Activated CD8-positive, alpha-beta memory T cell treated with anti-CD3 and anti-CD28 coated beads, Interleukin-2, amount 50 U/mL, for 1 hour (primary cell): Measurements from ENCODE around the gene NRXN3.
"Not testable (repeated sequence)": the region's sequence is repeated elsewhere in the genome, so short reads cannot be mapped to it uniquely, and the experiment has no call there.

ENCODE experiments used
- DNase-seq: peaks from one replicate; pipeline ENCODE4 v3.0.0-alpha.2; 2020; ENCODE audit errors: extremely low read depth

The NRXN3 gene

GRCh38 chr14:78403278-78403815 lies 233.2 kb downstream of the NRXN3 start:
- DNase-seq: no peak

GRCh38 chr14:78405079-78405856 lies 235.1 kb downstream of the NRXN3 start:
- no peak for DNase-seq

- no peak for DNase-seq
Measured at GRCh38 chr14:78412475-78412874, 242.3 kb downstream of the NRXN3 start.

- DNase-seq: no peak
Measured at GRCh38 chr14:78414172-78414571, 244.0 kb downstream of the NRXN3 start.

GRCh38 chr14:78417532-78417931 lies 247.4 kb downstream of the NRXN3 start:
- DNase-seq: no peak

- no peak for DNase-seq
Measured at GRCh38 chr14:78424311-78424710, 254.1 kb downstream of the NRXN3 start.

- no peak for DNase-seq
Measured at GRCh38 chr14:78425330-78425729, 255.2 kb downstream of the NRXN3 start.

GRCh38 chr14:78425782-78426181 lies 255.6 kb downstream of the NRXN3 start:
- no peak for DNase-seq

- no peak for DNase-seq
Measured at GRCh38 chr14:78432046-78432445, 261.9 kb downstream of the NRXN3 start.

GRCh38 chr14:78437448-78437847 lies 267.3 kb downstream of the NRXN3 start:
- not testable (repeated sequence) for DNase-seq

- DNase-seq: no peak
Measured at GRCh38 chr14:78440356-78440894, 270.3 kb downstream of the NRXN3 start.

- DNase-seq: no peak
Measured at GRCh38 chr14:78443834-78444233, 273.7 kb downstream of the NRXN3 start.

GRCh38 chr14:78445275-78445674 lies 275.1 kb downstream of the NRXN3 start:
- no peak for DNase-seq

GRCh38 chr14:78446807-78447206 lies 276.6 kb downstream of the NRXN3 start:
- DNase-seq: no peak

GRCh38 chr14:78448164-78449094 lies 278.3 kb downstream of the NRXN3 start:
- no peak for DNase-seq

GRCh38 chr14:78450669-78451318 lies 280.6 kb downstream of the NRXN3 start:
- no peak for DNase-seq

GRCh38 chr14:78451319-78451695 lies 281.1 kb downstream of the NRXN3 start:
- DNase-seq: no peak

- no peak for DNase-seq
Measured at GRCh38 chr14:78455896-78456435, 285.8 kb downstream of the NRXN3 start.

GRCh38 chr14:78469947-78470346 lies 299.8 kb downstream of the NRXN3 start:
- DNase-seq: no peak

- DNase-seq: no peak
Measured at GRCh38 chr14:78479127-78479780, 309.1 kb downstream of the NRXN3 start.

GRCh38 chr14:78484028-78484427 lies 313.9 kb downstream of the NRXN3 start:
- DNase-seq: no peak
